Kidney (tissue), 14 donors: ENCODE measurements around the gene CLP1. TPM values are rescaled to one million over a fixed set of nuclear protein-coding genes. Genes with fewer than 3 reads are reported as not detected.

Experiments used
- DNase-seq, 5 donors: peaks; one replicate each; pipeline ENCODE4 v3.0.0-alpha.2; 2013 to 2020
- FAIRE-seq: peaks from 2 replicates; lab custom pipeline; 2012; peaks lifted over from hg19 to GRCh38; lab: Jason Lieb, UNC
- H3K27ac ChIP-seq, 2 donors: one replicate each; pipeline ENCODE4 v1.7.0; 2013; ENCODE audit warnings: low read depth in 2 of 2, low read length in 2 of 2, inconsistent platforms in 1 of 2
- H3K27me3 ChIP-seq: one replicate; pipeline ENCODE4 v1.7.1; 2013; ENCODE audit warnings: low read length, inconsistent platforms; ENCODE audit not compliant: control insufficient read depth, insufficient read depth
- H3K36me3 ChIP-seq, 3 donors: one replicate each; pipeline versions ENCODE4 v1.7.0 to v1.7.1; 2013; ENCODE audit warnings: low read length in 3 of 3, control low read depth in 1 of 3, inconsistent platforms in 1 of 3; ENCODE audit not compliant: insufficient read depth in 3 of 3, control insufficient read depth in 2 of 3
- H3K4me1 ChIP-seq, 3 donors: one replicate each; pipeline versions ENCODE4 v1.7.0 to v1.7.1; 2013; ENCODE audit warnings: low read length in 3 of 3, inconsistent platforms in 1 of 3, low read depth in 1 of 3; ENCODE audit not compliant: control insufficient read depth in 2 of 3, insufficient read depth in 2 of 3
- H3K4me3 ChIP-seq, 3 donors: one replicate each; pipeline versions ENCODE4 v1.7.0 to v1.8.1; 2013; ENCODE audit warnings: low read length in 3 of 3, control low read depth in 1 of 3, inconsistent platforms in 1 of 3
- H3K9ac ChIP-seq, 3 donors: one replicate each; pipeline versions ENCODE4 v1.7.0 to v1.7.1; 2013; ENCODE audit warnings: low read length in 3 of 3, control low read depth in 1 of 3, inconsistent platforms in 1 of 3
- H3K9me3 ChIP-seq, 3 donors: one replicate each; pipeline versions ENCODE4 v1.7.0 to v1.7.1; 2013; ENCODE audit warnings: low read length in 3 of 3, control low read depth in 1 of 3, inconsistent platforms in 1 of 3; ENCODE audit not compliant: control insufficient read depth in 2 of 3, insufficient read depth in 1 of 3
- CTCF ChIP-seq: IDR thresholded peaks from 3 replicates; pipeline ENCODE4 v1.5.1; 2012; ENCODE audit warnings: mild to moderate bottlenecking, moderate library complexity, borderline replicate concordance; ENCODE audit not compliant: insufficient read depth; ENCODE audit errors: extremely low read depth
- intact Hi-C: fragments of 100-400 bp; cut with DNase I; formaldehyde crosslinking; loops from one replicate; pipeline ENCODE4 v1.11.1; 2022
- polyA plus RNA-seq: library from polyadenylated mRNA; stranded (reverse); fragments of 350-450 nt; fragmentation: Illumina TruSeq; extraction: RNeasy Lipid Tissue Mini Kit (QIAGEN cat#74804); gene quantifications from one replicate; pipeline ENCODE4 v1.2.3, GENCODE V29; 2014; ENCODE audit warnings: low read depth, low replicate concordance; ENCODE audit not compliant: insufficient read depth
- total RNA-seq: library from RNA; stranded (reverse); fragmentation: NEBNext Ultra II Directional; extraction: Animal tissue kit (Norgen Biotek cat#: 25700); gene quantifications from one replicate; pipeline ENCODE4 v1.2.1, GENCODE V29; 2021
- donor health status: control.
- donor health status: control.
- donor health status: control.
- donor health status: control.
- donor health status: control.
- donor health status: DM: yes; HTN: yes; CAD: no.
- donor health status: Normal renal cell carcinoma (clear cell type).

The CLP1 gene
- total and polyA plus RNA-seq, 2 donors from 2014 or later: 8.5 to 12.2 TPM

GRCh38 chr11:57618438-57618837 lies 39.1 kb upstream of the CLP1 start:
- Histone ChIP-seq H3K27me3 (no peaks in the 10 kb centered on the region), H3K4me1 (no peaks in the 10 kb centered on the region), H3K36me3 (peaks cover 0 to 3% (median 1%) of the 10 kb centered on the region in 3 donors), H3K9me3 (peaks cover 0 to 7% (median 0%) of the 10 kb centered on the region in 3 donors), H3K9ac (no peak overlapping the region), H3K4me3 (no peak overlapping the region), H3K27ac (no peak overlapping the region)
- intact Hi-C loops: no loop called here
- FAIRE-seq (no peak), DNase-seq (no peak)
- no peak for TF ChIP-seq CTCF

GRCh38 chr11:57619331-57619730 lies 38.2 kb upstream of the CLP1 start:
- no peak overlapping the region for H3K27ac ChIP-seq
- H3K9ac ChIP-seq: no peak overlapping the region
- H3K4me3 ChIP-seq: no peak overlapping the region
- H3K9me3 ChIP-seq: peaks cover 0 to 7% (median 0%) of the 10 kb centered on the region in 3 donors
- intact Hi-C loops: no loop called here
- H3K4me1 ChIP-seq: no peaks in the 10 kb centered on the region
- H3K36me3 ChIP-seq: no peaks in the 10 kb centered on the region
- FAIRE-seq: no peak
- DNase-seq: no peak
- no peak for TF ChIP-seq CTCF
- no peaks in the 10 kb centered on the region for H3K27me3 ChIP-seq

- H3K9ac ChIP-seq: no peak overlapping the region
- H3K9me3 ChIP-seq: peaks cover 0 to 7% (median 0%) of the 10 kb centered on the region in 3 donors
- DNase-seq (no peak), FAIRE-seq (no peak)
- no peak overlapping the region for H3K27ac ChIP-seq
- no peaks in the 10 kb centered on the region for H3K36me3 ChIP-seq
- no peaks in the 10 kb centered on the region for H3K4me1 ChIP-seq
- H3K4me3 ChIP-seq: no peak overlapping the region
- no peak for TF ChIP-seq CTCF
- H3K27me3 ChIP-seq: no peaks in the 10 kb centered on the region
- intact Hi-C loops: no loop called here
Measured at GRCh38 chr11:57620467-57620866, 37.1 kb upstream of the CLP1 start.

GRCh38 chr11:57622263-57622662 lies 35.3 kb upstream of the CLP1 start:
- Histone ChIP-seq H3K36me3 (no peaks in the 10 kb centered on the region), H3K4me1 (no peaks in the 10 kb centered on the region), H3K9ac (no peak overlapping the region), H3K4me3 (no peak overlapping the region), H3K27me3 (no peaks in the 10 kb centered on the region), H3K27ac (no peak overlapping the region), H3K9me3 (peaks cover 0 to 7% (median 0%) of the 10 kb centered on the region in 3 donors)
- no peak for TF ChIP-seq CTCF
- FAIRE-seq (no peak), DNase-seq (no peak)
- intact Hi-C loops: no loop called here
